GM23338 (cell line): Measurements from ENCODE around the gene SMG7. TPM values are rescaled to one million over a fixed set of nuclear protein-coding genes. Genes with fewer than 3 reads are reported as not detected.

Experiments
- ATAC-seq: fragments of 200-7000 bp; cut with Tn5 transposase; 3 replicates; pipeline ENCODE4 v1.9.1; 2020
- DNase-seq: peaks from one replicate; pipeline ENCODE4 v3.0.0-alpha.2; 2015; ENCODE audit warnings: low spot score
- H2AFZ ChIP-seq: fragments of 200-600 bp; sonication (generic); 2 replicates; pipeline ENCODE4 v1.8.0; 2016; ENCODE audit warnings: antibody characterized with exemption, mild to moderate bottlenecking, moderate library complexity
- H3F3A ChIP-seq: fragments of 200-600 bp; sonication (generic); replicated peaks from 2 replicates; pipeline ENCODE4 v1.8.0; 2017; ENCODE audit warnings: antibody characterized with exemption, mixed run types, low read depth
- H3K27ac ChIP-seq: fragments of 200-600 bp; sonication (generic); 2 replicates; pipeline ENCODE4 v1.6.1; 2016; ENCODE audit warnings: low read depth
- H3K27me3 ChIP-seq: fragments of 200-600 bp; sonication (generic); 2 replicates; pipeline ENCODE4 v1.8.0; 2016; ENCODE audit warnings: mild to moderate bottlenecking, mixed run types, moderate library complexity; ENCODE audit not compliant: insufficient read depth
- H3K36me3 ChIP-seq: fragments of 200-600 bp; sonication (generic); 2 replicates; pipeline ENCODE4 v1.8.0; 2016; ENCODE audit warnings: mild to moderate bottlenecking; ENCODE audit not compliant: insufficient read depth
- H3K4me1 ChIP-seq: fragments of 200-600 bp; sonication (generic); 2 replicates; pipeline ENCODE4 v1.8.0; 2016; ENCODE audit warnings: mild to moderate bottlenecking, moderate library complexity; ENCODE audit not compliant: insufficient read depth
- H3K4me2 ChIP-seq: fragments of 200-600 bp; sonication (generic); 2 replicates; pipeline ENCODE4 v1.7.1; 2017; ENCODE audit warnings: mixed run types
- H3K4me3 ChIP-seq: fragments of 200-600 bp; sonication (generic); 2 replicates; pipeline ENCODE4 v1.6.1; 2016; ENCODE audit warnings: mixed run types
- H3K79me2 ChIP-seq: fragments of 200-600 bp; sonication (generic); replicated peaks from 2 replicates; pipeline ENCODE4 v1.8.0; 2017; ENCODE audit warnings: mild to moderate bottlenecking; ENCODE audit not compliant: insufficient read depth
- H3K9me2 ChIP-seq: fragments of 200-600 bp; sonication (generic); 2 replicates; pipeline ENCODE4 v1.8.0; 2017; ENCODE audit not compliant: insufficient read depth
- H4K20me1 ChIP-seq: fragments of 200-600 bp; sonication (generic); replicated peaks from 2 replicates; pipeline ENCODE4 v1.8.0; 2017; ENCODE audit warnings: mild to moderate bottlenecking; ENCODE audit not compliant: insufficient read depth
- H3K27ac Mint-ChIP-seq: 2 replicates; pipeline ENCODE4 v1.8.0; 2020; ENCODE audit warnings: inconsistent platforms, mild to moderate bottlenecking, moderate library complexity, mixed read lengths
- H3K27me3 Mint-ChIP-seq: 3 replicates; pipeline ENCODE4 v1.8.0; 2022; ENCODE audit warnings: low read depth, mild to moderate bottlenecking, moderate library complexity, mixed read lengths, inconsistent platforms; ENCODE audit not compliant: insufficient read depth, poor library complexity
- H3K36me3 Mint-ChIP-seq: 3 replicates; pipeline ENCODE4 v1.8.0; 2021; ENCODE audit warnings: low read depth, mild to moderate bottlenecking, inconsistent platforms, moderate library complexity, mixed read lengths
- H3K4me1 Mint-ChIP-seq: 3 replicates; pipeline ENCODE4 v1.8.0; 2020; ENCODE audit warnings: mild to moderate bottlenecking, inconsistent platforms, mixed read lengths
- H3K4me3 Mint-ChIP-seq: 3 replicates; pipeline ENCODE4 v1.8.0; 2021; ENCODE audit warnings: moderate library complexity, mild to moderate bottlenecking, inconsistent platforms, mixed read lengths
- H3K9me3 Mint-ChIP-seq: 3 replicates; pipeline ENCODE4 v1.8.0; 2020; ENCODE audit warnings: moderate library complexity, mild to moderate bottlenecking, inconsistent platforms, mixed read lengths
- CREB1 ChIP-seq: fragments of 250-450 bp; sonication (Bioruptor Pico); IDR thresholded peaks from 2 replicates; pipeline ENCODE4 v1.5.0; 2020; ENCODE audit warnings: low read depth, mild to moderate bottlenecking, moderate library complexity
- CTCF ChIP-seq, 2 experiments: fragments of 200-600 bp in 1 of 2; sonication (generic) in 1 of 2; conservative IDR thresholded peaks; 2 replicates each; pipeline versions ENCODE4 v1.5.1 to v1.6.1; 2016 to 2017; ENCODE audit warnings: antibody characterized with exemption in 2 of 2, low read depth in 2 of 2, mild to moderate bottlenecking in 2 of 2, moderate library complexity in 1 of 2
- EZH2 ChIP-seq: fragments of 200-600 bp; sonication (generic); IDR thresholded peaks from one replicate; pipeline ENCODE4 v1.8.0; 2017; ENCODE audit warnings: antibody characterized with exemption, mild to moderate bottlenecking, low read depth; ENCODE audit not compliant: unreplicated experiment
- EZH2phosphoT487 ChIP-seq: fragments of 200-600 bp; sonication (generic); IDR thresholded peaks from one replicate; pipeline ENCODE4 v1.8.1; 2018; ENCODE audit warnings: antibody characterized with exemption; ENCODE audit not compliant: unreplicated experiment
- JUNB ChIP-seq: IDR thresholded peaks from one replicate; pipeline ENCODE4 v1.6.1; 2016; ENCODE audit warnings: antibody characterized with exemption; ENCODE audit not compliant: unreplicated experiment
- NANOG ChIP-seq: IDR thresholded peaks from 2 replicates; pipeline ENCODE4 v1.6.1; 2016; ENCODE audit warnings: antibody characterized with exemption, borderline replicate concordance
- POLR2AphosphoS5 ChIP-seq: IDR thresholded peaks from 2 replicates; pipeline ENCODE4 v1.6.1; 2016; ENCODE audit warnings: antibody characterized with exemption, low read depth
- REST ChIP-seq: IDR thresholded peaks from one replicate; pipeline ENCODE4 v1.6.1; 2018; ENCODE audit warnings: antibody characterized with exemption; ENCODE audit not compliant: unreplicated experiment
- STAT1 ChIP-seq: IDR thresholded peaks from one replicate; pipeline ENCODE4 v1.6.1; 2016; ENCODE audit warnings: antibody characterized with exemption; ENCODE audit not compliant: unreplicated experiment
- ZNF114 ChIP-seq: fragments of 250-450 bp; sonication (Bioruptor Pico); IDR thresholded peaks from 2 replicates; pipeline ENCODE4 v1.5.0; 2020; ENCODE audit warnings: mild to moderate bottlenecking, moderate library complexity
- ZNF331 ChIP-seq: fragments of 250-450 bp; sonication (Bioruptor Pico); IDR thresholded peaks from 2 replicates; pipeline ENCODE4 v1.5.0; 2020; ENCODE audit warnings: low read depth, mild to moderate bottlenecking, moderate library complexity
- ZNF462 ChIP-seq: fragments of 250-450 bp; sonication (Bioruptor Pico); IDR thresholded peaks from 2 replicates; pipeline ENCODE4 v1.5.0; 2020; ENCODE audit warnings: mild to moderate bottlenecking, moderate library complexity
- polyA plus RNA-seq: library from polyadenylated mRNA; unstranded; fragments of >200 nt; fragmentation: Nextera tagmentation; extraction: Ambion mirVana; gene quantifications from 2 replicates; pipeline ENCODE4 v1.2.1, GENCODE V29; 2016
- total RNA-seq: library from RNA; depleted of rRNA; stranded (reverse); fragments of >200 nt; shearing (Covaris generic); gene quantifications from 2 replicates; pipeline ENCODE4 v1.2.3, GENCODE V29; 2014

The SMG7 gene
- total and polyA plus RNA-seq, 2 experiments from 2014 or later = 33.0 to 79.4 TPM

GRCh38 chr1:183554577-183554976 lies 82.3 kb downstream of the SMG7 start (continued):
- TF ChIP-seq ZNF462 (CRISPR knock-in tag) = no peak
- TF ChIP-seq CTCF (conservative IDR thresholded peaks at IDR 0.05; ENCODE audit: low read depth in 2 of 2) = no peak
- no peak for TF ChIP-seq NANOG

- TF ChIP-seq JUNB = no peak
- no peak for TF ChIP-seq CREB1 (CRISPR knock-in tag)
- TF ChIP-seq ZNF331 = no peak
- TF ChIP-seq EZH2 = no peak
- no peak for TF ChIP-seq CTCF (conservative IDR thresholded peaks at IDR 0.05; ENCODE audit: low read depth in 2 of 2)
- TF ChIP-seq STAT1 = no peak
- TF ChIP-seq EZH2phosphoT487 = no peak
- no peak for TF ChIP-seq REST
- TF ChIP-seq POLR2AphosphoS5 = no peak
- TF ChIP-seq NANOG = no peak
- TF ChIP-seq ZNF114 (CRISPR knock-in tag) = no peak
- Histone ChIP-seq H3K36me3 (no peaks in the 10 kb centered on the region), H3K27me3 (no peaks in the 10 kb centered on the region), H3K9me2 (no peaks in the 10 kb centered on the region), H3F3A (no peaks in the 10 kb centered on the region), H3K79me2 (no peaks in the 10 kb centered on the region), H3K4me2 (no peak overlapping the region), H2AFZ (no peak overlapping the region), H3K4me1 (no peaks in the 10 kb centered on the region), H4K20me1 (no peaks in the 10 kb centered on the region), H3K27ac (no peak overlapping the region), H3K4me3 (no peak overlapping the region)
- no peak for ATAC-seq
- no peak for DNase-seq
- Mint-ChIP-seq H3K4me3 (no peak overlapping the region), H3K27ac (no peak overlapping the region), H3K36me3 (no peaks in the 10 kb centered on the region), H3K4me1 (no peaks in the 10 kb centered on the region), H3K9me3 (no peaks in the 10 kb centered on the region), H3K27me3 (peaks cover 7% of the 10 kb centered on the region)
Measured at GRCh38 chr1:183559061-183559460, 86.8 kb downstream of the SMG7 start.
